Ramos (cell line): ENCODE measurements around the gene ZNF132.

Source experiments
- in situ Hi-C: fragments of 300-500 bp; cut with MboI; formaldehyde crosslinking; loops from one replicate; pipeline ENCODE4 v1.14.3; 2022; ENCODE audit warnings: low sequenced_read_pairs; ENCODE audit not compliant: unreplicated experiment

The ZNF132 gene

GRCh38 chr19:58392945-58393724 is 46.8 kb downstream of the ZNF132 start:
- in situ Hi-C loops, result no loop called here

- in situ Hi-C loops, result no loop called here
Observed at GRCh38 chr19:58388175-58388526, 51.8 kb downstream of the ZNF132 start.

DNA sequence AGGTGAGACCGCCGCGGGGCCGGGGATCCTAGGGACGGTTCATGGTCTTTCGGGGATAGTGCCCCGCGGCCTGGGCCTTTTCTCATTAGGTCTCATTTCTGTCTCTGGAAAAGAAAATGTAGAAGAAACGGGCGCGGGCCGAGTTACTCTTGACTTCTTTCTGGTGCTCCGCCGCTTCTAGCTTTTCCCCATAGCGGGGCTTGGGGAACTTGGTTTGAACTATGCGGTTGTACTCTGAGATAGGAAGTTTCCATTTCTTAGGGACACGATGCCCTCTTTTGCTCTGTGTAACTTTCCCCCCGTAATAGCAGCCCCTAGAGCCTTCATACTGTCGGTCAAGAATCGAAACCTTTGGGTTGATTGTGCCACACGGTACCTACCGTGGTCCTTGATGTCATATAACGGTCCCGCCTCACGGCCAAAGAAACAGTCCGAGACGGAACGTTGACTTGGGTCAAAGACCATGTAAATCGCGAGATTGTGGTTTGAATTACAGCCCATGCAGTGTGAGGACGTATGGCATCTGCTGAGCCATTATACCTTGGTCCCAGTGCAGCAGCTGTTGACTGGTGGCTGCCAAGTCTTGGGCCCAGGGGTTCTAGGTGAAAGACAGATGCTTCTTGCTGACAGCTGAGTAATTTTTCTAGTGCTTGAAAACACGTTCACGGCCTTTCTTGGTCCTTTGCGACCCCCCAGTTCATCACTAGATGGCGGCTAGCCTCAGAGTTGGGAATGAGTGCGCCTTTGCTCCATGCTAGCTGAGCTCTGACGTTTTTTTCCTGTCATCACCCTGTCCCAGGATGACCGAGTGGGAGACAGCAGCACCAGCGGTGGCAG is 52.4 kb downstream of the ZNF132 start:
- in situ Hi-C loops, result no loop called here

DNA sequence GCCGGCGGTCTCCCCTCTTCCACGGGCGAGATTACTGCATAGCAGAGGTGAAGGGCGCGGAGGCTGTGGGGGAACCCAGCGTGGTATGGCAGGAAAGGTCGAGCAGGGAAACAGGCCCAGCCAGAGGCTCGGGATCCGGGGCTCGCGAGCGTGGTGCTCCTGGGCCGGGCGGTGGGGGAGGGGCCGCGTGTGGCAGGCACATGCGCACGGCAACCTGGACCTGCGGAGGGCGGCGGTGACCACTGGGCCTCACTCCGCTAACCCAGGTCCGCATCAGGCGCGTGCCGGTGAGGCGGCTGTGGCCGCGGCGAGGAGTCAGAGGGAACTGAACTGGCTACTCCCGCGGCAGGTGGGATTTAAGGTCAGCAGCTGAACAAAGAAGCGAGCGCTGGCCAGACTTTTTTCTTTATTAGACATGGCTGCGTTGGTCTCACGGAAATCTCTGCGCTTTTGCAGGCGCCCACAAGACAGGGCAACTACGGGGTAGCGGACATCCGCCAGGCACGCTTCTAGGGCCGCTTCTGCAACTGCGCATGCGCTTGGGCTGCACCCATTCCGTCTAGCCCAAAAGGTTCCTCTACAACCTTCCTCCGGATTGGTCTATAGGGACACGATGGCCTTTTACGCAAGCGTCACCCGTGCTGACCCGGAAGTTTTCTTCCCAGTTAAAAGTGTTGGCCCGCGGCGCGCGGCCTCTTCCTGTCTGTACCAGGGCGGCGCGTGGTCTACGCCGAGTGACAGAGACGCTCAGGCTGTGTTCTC is 53.2 kb downstream of the ZNF132 start, which contains the start of gene RPS5:
TSS of gene RPS5 (plus strand) at position 694 of the 762 bp plus-strand sequence. CDS start 869 bp downstream, outside the sequence.
- in situ Hi-C loops, result no loop called here

DNA sequence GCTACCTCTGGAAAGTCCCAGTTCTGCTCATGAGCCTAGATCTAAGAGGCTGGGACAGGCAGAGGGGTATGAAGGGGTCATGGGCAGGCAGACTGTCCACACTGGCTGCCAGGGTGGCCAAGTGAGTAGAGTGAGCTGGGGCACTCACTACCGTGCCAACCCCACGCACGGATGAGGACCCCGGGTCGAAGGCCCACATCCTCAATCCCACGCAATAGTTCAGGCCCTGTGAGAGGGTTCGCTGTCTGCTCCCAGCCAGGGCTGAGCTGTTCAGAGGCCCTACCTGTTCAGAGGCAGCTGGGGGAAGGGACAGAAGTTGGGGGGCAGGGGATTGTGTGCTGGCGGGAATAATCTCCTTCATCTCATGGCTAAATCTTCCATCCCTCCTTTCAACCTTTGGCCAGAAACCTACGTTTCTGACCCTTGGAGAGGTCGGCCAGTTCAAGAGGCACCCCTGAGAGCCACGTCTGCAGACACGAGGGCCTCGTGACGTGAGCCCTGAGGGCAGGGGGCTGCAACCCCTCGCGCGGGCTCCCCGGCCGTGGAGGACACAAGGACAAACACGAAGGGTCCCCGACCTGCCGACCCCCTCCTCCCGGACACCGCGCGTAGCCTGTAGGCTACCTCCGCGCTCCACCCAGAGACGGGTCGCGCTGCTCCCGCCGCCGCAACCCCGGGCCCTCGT is 53.9 kb downstream of the ZNF132 start:
- in situ Hi-C loops, result no loop called here

DNA sequence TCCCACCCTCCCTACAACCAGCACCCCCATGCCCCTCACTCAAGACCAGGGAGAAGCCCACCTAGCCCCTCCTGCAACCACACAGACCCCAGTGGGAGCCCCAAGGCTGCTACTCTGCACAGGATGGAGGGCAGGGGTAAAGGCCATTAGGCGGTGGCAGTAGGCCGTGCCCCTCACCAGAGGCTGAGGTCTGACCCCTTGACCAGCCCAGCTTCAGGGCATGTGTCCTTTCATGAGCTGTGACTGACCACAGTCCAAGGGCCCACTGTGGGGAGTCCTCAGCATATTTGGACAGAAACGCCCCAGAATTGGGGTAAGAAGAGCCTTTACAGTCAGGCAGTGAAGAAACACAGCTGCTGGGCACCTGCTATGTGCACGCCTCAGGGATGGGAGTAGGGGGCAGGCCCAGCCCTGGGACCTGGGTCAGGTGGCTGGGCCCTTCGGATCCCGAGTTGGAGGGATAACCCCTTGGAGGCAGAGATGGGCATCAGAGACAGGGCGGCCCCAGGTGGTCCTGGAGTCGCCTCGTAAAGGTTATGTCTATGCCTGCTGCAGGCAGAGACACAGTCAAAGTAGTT is 54.6 kb downstream of the ZNF132 start:
- in situ Hi-C loops, result no loop called here

- in situ Hi-C loops, result no loop called here
Observed at GRCh38 chr19:58382997-58383603, 56.9 kb downstream of the ZNF132 start.
